IMR-90 (cell line): ENCODE measurements around the gene SLC25A51. TPM values are rescaled to one million over a fixed set of nuclear protein-coding genes. Genes with fewer than 3 reads are reported as not detected.

Source experiments
- ATAC-seq: fragments of 200-7000 bp; cut with Tn5 transposase; 2 replicates; pipeline ENCODE4 v1.9.1; 2020; ENCODE audit warnings: low read depth, mild to moderate bottlenecking, moderate library complexity
- BruUV-seq: library from RNA; stranded (reverse); fragments of 400-500 nt; replicated peaks from 2 replicates; lab custom pipeline; 2021; lab: Mats Ljungman, UMichigan
- CTCF ChIA-PET: fragments of 300-600 bp; formaldehyde crosslinking; extraction: SDS; loops from one replicate; lab custom pipeline; 2021; ENCODE audit warnings: antibody characterized with exemption; lab: Yijun Ruan, JAX
- POLR2A ChIA-PET: fragments of 300-600 bp; sonication (Branson Sonifier 250); formaldehyde crosslinking; loops from one replicate; lab custom pipeline; 2022; ENCODE audit warnings: antibody characterized with exemption; ENCODE audit not compliant: unreplicated experiment; lab: Charles Lee
- DNase-seq: peaks from one replicate; pipeline ENCODE4 v3.0.0; 2013
- H2AFZ ChIP-seq: replicated peaks from 2 replicates; pipeline ENCODE3; 2013; ENCODE audit warnings: low read length, mild to moderate bottlenecking; ENCODE audit not compliant: poor library complexity
- H2AK5ac ChIP-seq: 2 replicates; pipeline ENCODE4 v1.6.1; 2013; ENCODE audit warnings: low read depth, low read length, inconsistent platforms
- H2AK9ac ChIP-seq: replicated peaks from 2 replicates; pipeline ENCODE3; 2013; ENCODE audit warnings: mild to moderate bottlenecking, low read depth, low read length, moderate library complexity; ENCODE audit not compliant: poor library complexity
- H2BK120ac ChIP-seq: 2 replicates; pipeline ENCODE4 v1.6.1; 2013; ENCODE audit warnings: low read depth, low read length, inconsistent platforms
- H2BK15ac ChIP-seq: 3 replicates; pipeline ENCODE4 v1.6.1; 2013; ENCODE audit warnings: low read depth, low read length, inconsistent platforms
- H2BK20ac ChIP-seq: 2 replicates; pipeline ENCODE4 v1.6.1; 2013; ENCODE audit warnings: low read depth, mild to moderate bottlenecking, inconsistent platforms, low read length, moderate library complexity
- H2BK5ac ChIP-seq: 2 replicates; pipeline ENCODE4 v1.6.1; 2013; ENCODE audit warnings: mild to moderate bottlenecking, low read depth, low read length, inconsistent platforms; ENCODE audit not compliant: poor library complexity, severe bottlenecking
- H3K14ac ChIP-seq: replicated peaks from 2 replicates; pipeline ENCODE4 v1.6.1; 2013; ENCODE audit warnings: low read depth, low read length, inconsistent platforms
- H3K18ac ChIP-seq: 2 replicates; pipeline ENCODE4 v1.6.1; 2013; ENCODE audit warnings: low read depth, low read length, control low read depth
- H3K23ac ChIP-seq: 2 replicates; pipeline ENCODE4 v1.6.1; 2013; ENCODE audit warnings: low read depth, low read length, inconsistent platforms
- H3K27ac ChIP-seq: 2 replicates; pipeline ENCODE4 v1.5.1; 2013; ENCODE audit warnings: mild to moderate bottlenecking, control low read depth, low read length; ENCODE audit not compliant: insufficient read depth
- H3K27me3 ChIP-seq: 2 replicates; pipeline ENCODE4 v1.6.1; 2013; ENCODE audit warnings: low read length; ENCODE audit not compliant: control insufficient read depth, insufficient read depth
- H3K36me3 ChIP-seq: 2 replicates; pipeline ENCODE4 v1.6.1; 2013; ENCODE audit warnings: low read length, mixed read lengths; ENCODE audit not compliant: control insufficient read depth, insufficient read depth
- H3K4ac ChIP-seq: 2 replicates; pipeline ENCODE4 v1.6.1; 2013; ENCODE audit warnings: low read depth, low read length, inconsistent platforms
- H3K4me1 ChIP-seq: 2 replicates; pipeline ENCODE4 v1.6.1; 2013; ENCODE audit warnings: low read length, mixed read lengths; ENCODE audit not compliant: control insufficient read depth, insufficient read depth
- H3K4me2 ChIP-seq: 2 replicates; pipeline ENCODE4 v1.6.1; 2013; ENCODE audit warnings: low read depth, mild to moderate bottlenecking, control low read depth, low read length, moderate library complexity
- H3K4me3 ChIP-seq: 2 replicates; pipeline ENCODE4 v1.5.1; 2013; ENCODE audit warnings: low read depth, mild to moderate bottlenecking, control low read depth, low read length, moderate library complexity; ENCODE audit not compliant: insufficient read depth
- H3K56ac ChIP-seq: 2 replicates; pipeline ENCODE4 v1.6.1; 2013; ENCODE audit warnings: low read length, inconsistent platforms; ENCODE audit not compliant: insufficient read depth; ENCODE audit errors: extremely low read depth
- H3K79me1 ChIP-seq, 2 experiments: 2 replicates each; pipeline ENCODE4 v1.6.1; 2013; ENCODE audit warnings: low read length in 2 of 2, inconsistent platforms in 1 of 2, low read depth in 1 of 2
- H3K9ac ChIP-seq: 2 replicates; pipeline ENCODE4 v1.6.1; 2013; ENCODE audit warnings: low read depth, low read length, control low read depth
- H3K9me1 ChIP-seq: 2 replicates; pipeline ENCODE4 v1.6.1; 2013; ENCODE audit warnings: low read length, inconsistent platforms; ENCODE audit not compliant: insufficient read depth
- H3K9me3 ChIP-seq: 2 replicates; pipeline ENCODE4 v1.6.1; 2013; ENCODE audit warnings: low read length; ENCODE audit not compliant: control insufficient read depth, insufficient read depth
- H4K20me1 ChIP-seq: 2 replicates; pipeline ENCODE4 v1.6.1; 2013; ENCODE audit warnings: low read length, inconsistent platforms; ENCODE audit not compliant: insufficient read depth
- H4K5ac ChIP-seq: 2 replicates; pipeline ENCODE4 v1.6.1; 2013; ENCODE audit warnings: mild to moderate bottlenecking, low read depth, low read length, control low read depth
- H4K8ac ChIP-seq, 2 experiments: 2 replicates each; pipeline ENCODE4 v1.6.1; 2013; ENCODE audit warnings: low read depth in 2 of 2, low read length in 2 of 2, control low read depth in 1 of 2, inconsistent platforms in 1 of 2
- H4K91ac ChIP-seq: 2 replicates; pipeline ENCODE4 v1.6.1; 2013; ENCODE audit warnings: low read depth, low read length, inconsistent platforms; ENCODE audit not compliant: insufficient read depth
- RCOR1 ChIP-seq: IDR thresholded peaks from 2 replicates; pipeline ENCODE4 v1.6.1; 2012; ENCODE audit warnings: mild to moderate bottlenecking, low read length, improper control_type of control experiment; ENCODE audit not compliant: insufficient replicate concordance
- WGBS, 2 experiments: methylation state at CpG; one replicate each; pipeline versions ENCODE4 v1.1.5 to v1.1.7; 2013; ENCODE audit warnings: missing lambda C conversion rate in 2 of 2; ENCODE audit not compliant: insufficient read length in 1 of 2; ENCODE audit errors: extremely low coverage in 2 of 2; 5-methylcytosine and 5-hydroxymethylcytosine counted together
- dilution Hi-C: fragments of 300-500 bp; cut with HindIII; formaldehyde crosslinking; loops from one replicate; pipeline ENCODE4 v1.14.3; 2018; ENCODE audit warnings: low sequenced_read_pairs; ENCODE audit not compliant: unreplicated experiment
- in situ Hi-C: fragments of 300-500 bp; cut with MboI; formaldehyde crosslinking; loops from 3 replicates; pipeline ENCODE4 v1.14.3; 2019; ENCODE audit warnings: low sequenced_read_pairs, inconsistent platforms, mixed read lengths
- intact Hi-C: fragments of 100-400 bp; cut with micrococcal nuclease; formaldehyde crosslinking; loops from 2 replicates; pipeline ENCODE4 v1.10.0; 2022
- polyA plus RNA-seq, 3 experiments: library from polyadenylated mRNA; depleted of rRNA; stranded (reverse); fragments of >200 nt; gene quantifications; 2 replicates each; pipeline ENCODE4 v1.2.3, GENCODE V29; 2012; ENCODE audit warnings: low replicate concordance in 1 of 3
- total RNA-seq: library from RNA; depleted of rRNA; stranded (reverse); fragments of >200 nt; gene quantifications from 2 replicates; pipeline ENCODE4 v1.2.3, GENCODE V29; 2012

Gene SLC25A51
- total and polyA plus RNA-seq, 2 of the 4 experiments (the other 2 are of a cell fraction) = 14.1 to 81.6 TPM

DNA sequence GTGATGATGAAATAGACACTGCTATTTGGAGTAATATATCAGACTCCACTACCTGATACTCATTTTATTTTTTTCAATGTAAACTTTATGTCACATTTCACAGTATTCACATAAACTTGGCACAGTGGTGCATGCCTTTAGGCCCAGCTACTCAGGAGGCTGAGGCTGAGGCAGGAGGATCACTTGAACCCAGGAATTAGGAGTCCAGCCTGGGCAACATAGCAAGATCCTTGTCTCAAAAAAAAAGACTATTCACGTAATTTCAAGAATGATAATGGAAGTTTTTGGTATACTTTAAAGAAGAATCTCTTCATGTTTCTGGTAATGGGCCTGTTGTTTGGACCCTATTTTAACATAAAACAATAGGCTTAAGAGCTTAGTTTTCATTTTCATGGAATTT is 47.4 kb downstream of the SLC25A51 start:
- DNase-seq (no peak), ATAC-seq (no peak)
- Histone ChIP-seq H3K56ac (no peak overlapping the region), H3K79me1 (peaks cover 1 to 12% of the 10 kb centered on the region in 2 experiments; a peak in 2 of 4 replicates), H3K9me1 (peaks cover 3% of the 10 kb centered on the region), H3K4ac (no peak overlapping the region), H3K18ac (no peak overlapping the region), H2AK5ac (no peak overlapping the region), H2AFZ (no peak overlapping the region), H3K27ac (no peak overlapping the region), H3K14ac (no peak overlapping the region), H4K8ac (no peak overlapping the region), H3K36me3 (peaks cover 20% of the 10 kb centered on the region), H3K4me3 (no peak overlapping the region), H3K4me1 (no peaks in the 10 kb centered on the region), H2BK120ac (no peak overlapping the region), H3K9ac (no peak overlapping the region), H2AK9ac (no peak overlapping the region), H2BK5ac (no peak overlapping the region), H4K91ac (no peak overlapping the region), H2BK15ac (no peak overlapping the region), H3K9me3 (no peaks in the 10 kb centered on the region), H2BK20ac (no peak overlapping the region), H3K23ac (no peak overlapping the region), H3K27me3 (no peaks in the 10 kb centered on the region), H3K4me2 (no peak overlapping the region), H4K5ac (no peak overlapping the region), H4K20me1 (no peaks in the 10 kb centered on the region)
- intact Hi-C loops (loop anchor here (5.0 kb wide), 1 partner anchor 406 kb away; no protein-coding TSS in a partner anchor), in situ Hi-C loops (no loop called here), dilution Hi-C loops (no loop called here)
- TF ChIP-seq RCOR1 = no peak
- WGBS, 2 experiments = no CpG with 5 or more reads among the region's 1 CpG
- POLR2A ChIA-PET = no interaction called here
- no TSS peak for BruUV-seq
- CTCF ChIA-PET = no interaction called here
